ENCODE results near the gene ARSB. TPM values are rescaled to one million over a fixed set of nuclear protein-coding genes. Genes with fewer than 3 reads are reported as not detected.

ARSB gene
- total and polyA plus RNA-seq, 9 of the 15 experiments (the other 6 are each of a cell fraction or from before 2014, with no cell fraction given), result 0.52 to 4.6 (median 2.4) TPM

- no peak for TF ChIP-seq SMAD1 (IDR thresholded peaks at IDR 0.05; ENCODE audit: low read depth, low read length, partially characterized antibody)
- peak; percentile 61; the same call in 1 of the 2 replicates for TF ChIP-seq ZNF395 (CRISPR knock-in tag; IDR thresholded peaks at IDR 0.05)
- TF ChIP-seq FOXM1 (IDR thresholded peaks at IDR 0.05; ENCODE audit: low read depth), result peak; percentile 80
- TF ChIP-seq FOXM1 (CRISPR knock-in tag; IDR thresholded peaks at IDR 0.05; ENCODE audit: low read depth), result no peak
- TF ChIP-seq GTF2A2 (tag; IDR thresholded peaks at IDR 0.05), result no peak
- no peak for TF ChIP-seq ZBTB49 (CRISPR knock-in tag; IDR thresholded peaks at IDR 0.05; ENCODE audit: borderline replicate concordance)
- no peak for TF ChIP-seq HNRNPK (IDR thresholded peaks at IDR 0.05; ENCODE audit: low read depth, low read length, poor library complexity, severe bottlenecking)
- TF ChIP-seq MBD2 (IDR thresholded peaks at IDR 0.05; ENCODE audit: borderline replicate concordance, low read depth), result 0 out of 2 replicates have a peak, but pooled peaks have one; percentile 50
- no peak for TF ChIP-seq ADNP (tag; IDR thresholded peaks at IDR 0.05)
- TF ChIP-seq HNRNPUL1 (IDR thresholded peaks at IDR 0.05; ENCODE audit: low read length), result no peak
- TF ChIP-seq TFE3 (CRISPR knock-in tag; IDR thresholded peaks at IDR 0.05), result no peak
- no peak for TF ChIP-seq NR2F6 (CRISPR knock-in tag; IDR thresholded peaks at IDR 0.05)
- no peak for TF ChIP-seq CHD2 (IDR thresholded peaks at IDR 0.05; ENCODE audit: low read depth, low read length)
- no peak for TF ChIP-seq E2F1 (CRISPR knock-in tag; IDR thresholded peaks at IDR 0.05)
- TF ChIP-seq CBFB (CRISPR knock-in tag; IDR thresholded peaks at IDR 0.05), result no peak
- peak; percentile 87 for TF ChIP-seq MAFF (IDR thresholded peaks at IDR 0.05; ENCODE audit: low read length)
- TF ChIP-seq SMARCA4 (IDR thresholded peaks at IDR 0.05), result peak; percentile 97
- TF ChIP-seq SREBF2 (CRISPR knock-in tag; IDR thresholded peaks at IDR 0.05), result no peak
- no peak for TF ChIP-seq HDAC6 (IDR thresholded peaks at IDR 0.05; ENCODE audit: low read depth, low read length)
- TF ChIP-seq ZNF212 (CRISPR knock-in tag; IDR thresholded peaks at IDR 0.05), result no peak
These were observed 213.6 kb downstream of the ARSB start (continued) for GRCh38 chr5:78771260-78772205.

All from K562 (cell line).